Stimulated activated CD8-positive, alpha-beta memory T cell treated with anti-CD3 and anti-CD28 coated beads, Interleukin-7, amount 100 ng/mL, for 1 hour (primary cell): ENCODE data around the gene DOK3.
A peak's percentile ranks its signal among the peaks of the same experiment; 100 is the strongest.

Experiments used
- DNase-seq, 2 donors: peaks; one replicate each; pipeline ENCODE4 v3.0.0-alpha.2; 2020; ENCODE audit warnings: low read depth in 2 of 2

The DOK3 gene

DNA sequence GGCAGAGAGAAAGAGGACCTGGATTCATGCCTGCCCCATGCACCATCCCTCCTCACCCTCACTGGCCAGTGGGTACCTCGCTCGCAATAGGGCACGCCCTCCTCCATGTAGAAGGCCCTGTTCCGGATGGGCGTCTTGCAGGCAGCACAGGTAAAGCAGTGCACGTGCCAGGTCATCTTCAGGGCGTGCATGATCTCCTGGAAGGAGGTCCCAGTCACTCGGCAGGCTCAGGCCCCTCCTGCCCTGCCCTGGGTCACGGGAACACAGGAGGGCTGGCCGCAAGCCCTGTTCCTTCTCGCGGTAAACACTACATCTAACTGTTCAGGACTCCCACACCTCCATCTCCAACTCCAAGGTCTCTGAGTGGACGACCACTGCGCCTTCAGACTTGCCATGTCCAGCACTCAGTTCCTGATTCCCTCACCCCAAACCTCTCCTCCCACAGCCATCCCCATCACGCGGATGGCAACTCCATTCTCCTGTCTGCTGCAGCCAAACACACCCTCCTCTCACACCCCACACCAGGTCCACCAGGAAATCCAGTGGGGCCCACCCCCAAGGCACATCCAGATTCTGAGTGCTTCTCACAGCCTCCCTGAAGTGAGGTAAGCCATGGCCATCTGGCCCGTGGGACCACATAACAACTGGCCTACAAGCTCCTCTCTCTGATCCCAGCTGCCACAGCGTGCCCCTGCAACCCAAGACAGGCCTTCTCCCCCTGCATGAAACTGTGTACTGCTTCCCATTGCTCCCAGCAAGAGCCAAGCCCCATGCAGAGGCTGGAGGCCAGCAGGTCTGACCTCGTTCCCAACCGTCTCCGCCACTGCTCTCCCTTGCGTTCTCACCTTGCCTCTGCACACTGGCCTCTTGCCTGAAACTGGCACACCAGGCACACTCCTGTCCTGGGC, 25.4 kb downstream of the DOK3 start:
- DNase-seq: no peak

GRCh38 chr5:177483042-177483441, 26.6 kb downstream of the DOK3 start:
- no peak for DNase-seq

DNA sequence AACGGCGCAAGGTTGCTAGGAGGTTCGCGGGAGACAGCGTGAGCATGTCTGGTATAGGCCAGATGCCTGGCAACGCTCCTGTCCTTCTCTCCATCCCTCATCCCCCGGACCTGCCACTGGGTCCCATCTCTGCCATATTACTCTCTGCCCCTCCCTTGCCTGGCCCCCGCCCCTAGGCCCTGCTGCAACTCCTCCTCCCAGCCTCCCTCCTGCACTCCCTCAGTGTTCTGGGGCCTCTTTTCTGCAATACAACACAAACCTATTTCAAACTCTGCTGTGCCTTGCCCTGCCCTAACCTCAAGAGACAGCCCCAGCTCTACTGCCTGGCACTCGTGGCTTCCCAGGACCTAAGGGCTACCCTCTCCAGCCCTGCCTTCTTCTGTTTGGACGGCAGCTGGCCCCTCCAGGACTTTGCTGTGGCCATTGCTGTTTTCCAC, 27.2 kb downstream of the DOK3 start:
- no peak for DNase-seq

GRCh38 chr5:177479774-177480173, 29.9 kb downstream of the DOK3 start:
- no peak for DNase-seq

DNA sequence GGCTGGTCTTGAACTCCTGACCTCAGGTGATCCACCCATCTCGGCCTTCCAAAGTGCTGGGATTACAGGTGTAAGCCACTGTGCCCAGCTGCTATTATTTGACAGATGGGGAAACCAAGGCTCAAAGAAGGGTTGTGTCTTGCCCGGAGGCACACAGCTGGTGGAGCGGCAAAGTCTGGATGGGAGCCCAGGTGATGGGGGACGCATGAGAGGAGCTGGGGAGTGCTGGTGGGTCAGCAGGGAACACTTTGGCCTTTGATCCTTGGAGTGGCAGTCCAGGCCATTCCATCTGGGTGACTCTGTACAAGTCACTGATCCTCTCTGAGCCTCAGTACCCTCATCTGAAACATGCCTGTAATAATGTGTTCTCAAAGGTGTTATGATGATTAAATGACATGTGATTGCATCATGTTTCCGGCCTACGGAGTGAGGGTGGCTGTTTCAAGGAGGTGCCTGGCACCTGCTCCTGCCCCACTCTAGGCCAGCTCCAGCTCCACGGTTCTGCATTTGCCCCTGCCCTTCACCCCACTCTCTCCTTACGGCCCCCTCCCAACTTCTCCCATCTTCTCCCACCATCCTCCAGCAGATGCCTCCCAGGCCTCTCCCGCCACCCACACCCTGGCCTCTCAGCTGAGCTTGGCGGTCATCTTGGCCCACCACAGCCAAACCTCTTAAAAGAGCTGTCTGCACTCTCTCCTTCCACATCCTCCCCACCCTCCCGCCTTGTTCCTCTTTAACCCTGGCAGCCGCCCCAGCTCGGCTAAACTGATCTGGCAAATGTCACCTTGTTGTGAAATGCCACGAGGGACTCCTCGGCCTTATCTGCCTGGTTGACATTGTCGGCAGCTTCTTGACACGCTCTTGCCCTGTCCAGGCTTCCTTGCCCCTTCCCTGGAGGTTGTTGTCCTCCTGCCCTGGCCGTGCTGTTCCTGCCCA, 30.6 kb downstream of the DOK3 start:
- no peak for DNase-seq

GRCh38 chr5:177477701-177478477, 31.7 kb downstream of the DOK3 start:
- no peak for DNase-seq

DNA sequence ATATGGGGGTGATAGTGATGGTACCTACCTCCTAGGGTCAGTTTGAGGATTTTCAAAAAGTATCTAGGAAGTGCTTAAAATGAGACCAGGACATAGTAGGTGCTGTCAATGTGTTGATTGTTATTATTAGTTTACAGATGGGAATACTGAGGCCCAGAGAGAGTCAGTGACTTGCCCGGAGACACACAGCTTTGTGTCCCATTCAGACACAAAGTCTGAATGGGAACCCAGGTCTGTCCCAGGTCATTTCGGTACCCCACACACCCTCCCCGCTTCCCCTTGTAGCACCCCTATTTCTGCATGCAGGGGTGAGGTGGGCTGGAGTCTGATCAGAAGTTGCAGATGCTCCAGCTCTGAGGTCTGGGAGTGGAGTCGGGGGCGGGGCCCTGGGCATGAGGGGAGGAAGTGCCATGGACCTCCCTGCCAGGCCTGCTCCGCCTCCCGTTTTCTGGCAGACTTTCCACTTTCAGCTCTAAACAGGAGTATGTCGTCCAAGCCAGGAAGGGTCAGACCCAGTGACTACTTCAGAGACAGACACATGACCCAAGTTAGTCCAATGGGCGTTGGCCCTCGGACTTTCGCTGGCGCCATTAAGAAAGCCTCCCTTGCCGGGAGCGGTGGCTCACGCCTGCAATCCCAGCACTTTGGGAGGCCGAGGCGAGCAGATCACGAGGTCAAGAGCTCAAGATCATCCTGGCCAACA, 32.9 kb downstream of the DOK3 start:
- DNase-seq: no peak

- no peak for DNase-seq
Measured at GRCh38 chr5:177475563-177476427, 33.8 kb downstream of the DOK3 start.

DNA sequence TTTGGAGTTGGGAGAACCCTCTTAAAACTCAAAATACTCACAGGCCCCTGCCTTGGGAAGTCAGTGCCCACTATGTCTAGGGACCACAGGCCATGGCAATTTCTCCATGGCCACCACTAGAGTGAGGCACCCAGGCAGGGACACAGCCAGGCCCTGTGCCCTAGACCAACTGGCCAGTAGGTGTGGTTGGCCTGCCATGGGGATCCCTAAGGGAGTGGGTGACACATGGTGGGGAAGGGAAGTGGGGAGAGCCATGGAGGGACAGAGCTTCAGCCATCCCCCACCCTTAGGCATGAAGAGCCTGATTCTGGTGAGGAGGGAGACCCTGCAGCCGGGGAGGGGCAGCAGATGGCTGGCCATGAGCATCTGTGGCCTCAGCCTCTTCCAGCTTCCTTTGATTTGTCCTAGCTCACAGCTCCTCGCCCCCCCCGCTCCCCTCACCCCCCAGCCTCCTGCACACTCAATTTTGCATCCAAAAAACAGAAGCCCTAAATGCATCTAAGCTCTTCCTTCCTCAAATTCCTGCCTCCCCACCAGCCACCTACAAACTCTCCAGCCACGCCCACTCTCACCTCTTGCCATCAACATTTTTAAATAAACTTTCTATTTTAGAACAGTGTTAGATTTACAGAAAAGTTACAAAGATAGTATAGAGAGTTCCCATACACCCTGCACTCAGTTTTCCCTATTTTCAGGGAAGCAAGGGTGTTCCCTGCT, 34.6 kb downstream of the DOK3 start:
- no peak for DNase-seq

GRCh38 chr5:177474002-177474476, 35.6 kb downstream of the DOK3 start:
- no peak for DNase-seq

DNA sequence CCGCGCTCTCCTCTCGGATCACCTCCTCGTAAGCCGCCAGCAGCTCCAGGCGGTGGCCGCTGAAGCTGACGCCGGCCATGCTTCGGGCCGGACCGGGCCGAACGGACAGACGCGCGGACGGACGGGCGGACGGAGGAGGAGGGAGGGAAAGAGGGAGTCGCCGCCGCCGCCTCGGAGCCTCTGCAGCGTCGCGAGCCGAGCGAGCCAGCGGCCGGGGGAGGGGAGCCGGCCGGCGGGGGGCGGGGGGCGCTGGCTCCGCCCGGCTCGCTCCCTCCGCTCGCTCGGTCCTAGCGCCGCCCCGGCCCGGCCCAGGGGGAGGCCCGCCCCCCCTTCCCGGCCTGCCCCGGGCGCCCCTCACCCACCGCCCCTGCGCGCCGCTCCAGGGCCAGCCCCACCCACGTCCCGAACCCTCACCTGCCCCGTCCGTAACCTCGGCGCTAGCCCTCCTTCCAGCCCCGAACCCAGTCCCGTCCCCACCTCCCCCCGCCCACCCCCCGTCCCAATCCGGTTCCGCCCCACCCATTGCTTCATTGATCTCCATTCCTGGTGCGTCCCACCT, 36.1 kb downstream of the DOK3 start, which contains the start of gene DBN1:
TSS of gene DBN1 (minus strand) at position 192 of the 559 bp plus-strand sequence. CDS start at position 79, 113 bp downstream.
- no peak for DNase-seq

DNA sequence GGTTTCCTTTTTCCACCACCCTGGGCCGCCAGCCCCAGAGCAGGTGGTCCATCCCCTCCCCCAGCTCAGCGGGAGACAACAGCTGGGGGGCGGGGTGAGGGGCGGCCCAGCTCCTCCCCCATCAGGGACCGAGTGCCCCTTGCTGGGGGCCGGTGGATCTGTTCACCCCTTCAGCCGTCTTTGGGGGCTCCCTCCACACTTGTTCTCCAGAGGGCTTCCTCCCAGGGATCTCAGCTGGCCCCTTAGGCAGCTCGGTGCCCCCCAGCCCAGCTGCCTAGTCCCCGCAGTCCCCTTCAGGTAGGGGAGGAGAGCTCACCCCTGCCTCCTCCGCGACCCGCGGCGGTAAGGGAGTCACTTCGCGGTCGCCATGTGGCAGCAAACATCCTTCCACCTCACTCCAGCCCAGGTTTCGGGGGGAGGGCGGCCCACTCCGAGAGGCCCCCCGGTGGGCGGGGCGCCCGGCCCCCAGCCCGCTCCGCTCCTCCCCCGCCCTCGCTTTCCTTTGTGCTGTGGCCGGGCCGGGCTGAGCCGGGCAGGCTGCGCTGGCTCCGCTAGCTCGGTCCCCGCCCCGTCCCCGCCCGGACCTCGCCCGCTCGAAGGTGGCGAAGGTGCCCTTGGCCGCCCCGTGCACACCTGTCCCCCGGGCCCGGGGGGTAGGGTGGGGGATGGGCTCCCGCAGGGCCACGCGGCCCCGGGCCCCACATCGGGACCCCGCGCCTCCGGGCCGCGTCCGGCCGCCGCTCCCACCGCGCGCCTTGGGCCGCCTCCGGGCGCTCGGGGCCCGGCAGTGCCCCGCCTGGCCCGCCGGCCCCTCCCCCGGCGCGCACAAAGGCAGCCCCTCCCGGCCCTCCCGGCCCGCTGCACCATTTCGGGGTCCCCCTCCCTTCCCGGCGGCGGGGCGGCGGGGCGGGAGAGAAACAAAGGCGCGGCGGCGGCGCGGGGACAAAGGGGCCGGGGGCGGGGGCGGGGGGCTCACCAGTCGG, 36.9 kb downstream of the DOK3 start:
- DNase-seq: peak in 1 of 2 donors; percentile 25

GRCh38 chr5:177471610-177472356, 37.8 kb downstream of the DOK3 start:
- DNase-seq: no peak

DNA sequence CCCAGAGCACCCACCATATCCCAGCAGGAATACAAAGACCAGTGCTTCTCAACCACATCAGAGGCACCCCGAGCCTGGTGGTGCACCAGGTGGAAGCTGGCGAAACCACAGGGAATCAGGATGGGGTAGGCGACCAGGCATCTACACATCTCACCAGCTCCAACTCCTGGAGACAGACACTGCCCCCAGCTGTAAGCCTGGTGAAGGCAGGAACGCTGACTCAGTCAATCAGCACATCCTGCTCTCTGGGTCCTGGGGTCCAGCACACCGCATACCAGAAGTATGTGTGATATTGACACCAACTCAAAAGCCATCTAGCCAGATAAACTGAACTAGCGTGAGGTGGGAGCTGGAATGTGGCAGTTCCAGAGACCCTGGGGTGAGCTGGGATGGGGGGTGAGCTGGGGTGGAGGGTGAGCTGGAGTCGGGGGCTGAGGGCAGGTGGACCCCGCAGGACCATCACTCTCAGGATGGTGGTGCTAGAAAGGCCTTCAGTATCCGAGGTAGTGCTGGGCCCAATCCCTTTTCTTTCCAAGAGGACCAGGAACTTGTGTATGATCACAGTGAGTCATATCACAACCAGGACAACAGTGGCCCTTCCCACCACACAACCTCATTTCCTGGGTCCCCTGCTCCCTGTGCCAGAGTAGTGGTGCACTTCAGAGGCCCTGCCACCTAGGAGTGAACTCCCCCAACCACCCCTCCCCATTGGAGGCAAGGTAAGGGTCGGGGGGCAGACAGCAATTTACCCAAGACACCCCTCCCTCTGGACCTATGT, 38.7 kb downstream of the DOK3 start:
- DNase-seq: no peak

DNA sequence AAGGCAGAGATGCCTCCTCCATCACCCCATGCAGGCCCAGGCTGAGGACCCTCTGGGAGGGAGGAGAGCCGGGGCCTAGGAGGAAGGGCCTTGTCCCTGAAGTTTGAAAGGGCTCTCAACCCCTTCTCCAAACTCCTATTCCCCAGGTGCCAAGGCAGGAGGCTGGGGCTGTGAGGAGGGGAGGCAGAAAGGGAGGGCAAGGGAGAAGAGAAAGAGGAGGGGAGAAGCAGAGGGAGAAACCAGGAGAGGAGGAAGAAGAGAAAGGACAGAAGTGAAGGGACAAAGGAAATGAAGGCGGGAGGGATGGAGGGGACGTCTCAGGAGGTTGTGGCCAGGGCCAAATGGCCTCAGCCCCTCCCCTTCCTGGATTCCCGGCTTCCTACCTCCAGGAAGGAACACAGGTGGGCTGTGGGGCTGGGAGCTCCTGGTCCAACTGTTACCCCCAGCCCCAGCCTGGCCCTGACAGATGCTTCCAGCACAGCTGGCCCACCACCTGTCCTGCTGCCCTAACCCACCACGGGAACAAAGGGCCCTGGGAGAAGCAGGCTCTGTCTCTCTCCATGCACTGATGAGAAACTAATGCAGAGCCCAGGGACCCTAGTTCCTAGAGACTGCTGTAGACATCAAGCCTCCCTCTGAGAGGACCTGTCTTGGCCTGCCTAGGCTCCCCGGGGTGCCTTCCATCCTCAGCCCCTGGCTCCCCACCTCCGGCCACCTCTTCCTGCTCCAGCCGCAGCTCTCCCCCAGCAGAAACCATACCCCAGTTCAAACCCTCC, 39.7 kb downstream of the DOK3 start:
- DNase-seq: no peak
